ENCODE measurements around the gene TNIP3.

DNA sequence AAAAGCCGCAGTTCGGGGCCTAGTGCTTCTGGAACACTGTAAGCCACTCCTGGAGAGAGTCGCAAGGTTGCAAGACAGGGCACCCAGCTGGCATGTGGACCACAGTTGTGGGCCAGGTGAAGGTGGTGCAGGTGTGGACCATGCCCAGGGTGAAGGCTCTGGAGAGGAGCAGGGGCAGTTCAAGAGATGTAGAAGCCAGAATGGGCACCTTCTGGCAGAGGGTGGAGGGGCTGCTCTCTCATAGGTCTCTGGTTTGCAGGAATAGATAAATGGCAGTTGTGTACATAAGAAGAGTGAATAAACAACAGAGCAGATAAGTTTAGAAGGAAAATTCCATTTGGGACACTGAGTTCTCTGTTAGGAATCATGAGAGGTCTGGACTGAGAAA, 38.6 kb downstream of the TNIP3 start:
- no peak for TF ChIP-seq POLR2A (IDR thresholded peaks at IDR 0.05)
- TF ChIP-seq, protein P1, sequence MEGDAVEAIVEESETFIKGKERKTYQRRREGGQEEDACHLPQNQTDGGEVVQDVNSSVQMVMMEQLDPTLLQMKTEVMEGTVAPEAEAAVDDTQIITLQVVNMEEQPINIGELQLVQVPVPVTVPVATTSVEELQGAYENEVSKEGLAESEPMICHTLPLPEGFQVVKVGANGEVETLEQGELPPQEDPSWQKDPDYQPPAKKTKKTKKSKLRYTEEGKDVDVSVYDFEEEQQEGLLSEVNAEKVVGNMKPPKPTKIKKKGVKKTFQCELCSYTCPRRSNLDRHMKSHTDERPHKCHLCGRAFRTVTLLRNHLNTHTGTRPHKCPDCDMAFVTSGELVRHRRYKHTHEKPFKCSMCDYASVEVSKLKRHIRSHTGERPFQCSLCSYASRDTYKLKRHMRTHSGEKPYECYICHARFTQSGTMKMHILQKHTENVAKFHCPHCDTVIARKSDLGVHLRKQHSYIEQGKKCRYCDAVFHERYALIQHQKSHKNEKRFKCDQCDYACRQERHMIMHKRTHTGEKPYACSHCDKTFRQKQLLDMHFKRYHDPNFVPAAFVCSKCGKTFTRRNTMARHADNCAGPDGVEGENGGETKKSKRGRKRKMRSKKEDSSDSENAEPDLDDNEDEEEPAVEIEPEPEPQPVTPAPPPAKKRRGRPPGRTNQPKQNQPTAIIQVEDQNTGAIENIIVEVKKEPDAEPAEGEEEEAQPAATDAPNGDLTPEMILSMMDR (IDR thresholded peaks at IDR 0.05): no peak
